Epithelial cell of esophagus (primary cell): Measurements from ENCODE around the gene CEACAM1.
"Not testable (repeated sequence)": the region's sequence is repeated elsewhere in the genome, so short reads cannot be mapped to it uniquely, and the experiment has no call there.

ENCODE experiments used
- DNase-seq: peaks from one replicate; pipeline ENCODE4 v3.0.0; 2010; ENCODE audit warnings: low read depth
- H3K4me3 ChIP-seq: 2 replicates; pipeline ENCODE4 v1.5.1; 2011; ENCODE audit warnings: mild to moderate bottlenecking, low read length, control low read depth
- CTCF ChIP-seq: IDR thresholded peaks from 2 replicates; pipeline ENCODE4 v1.5.1; 2011; ENCODE audit warnings: low read depth, mild to moderate bottlenecking, low read length, control low read depth, inconsistent platforms; ENCODE audit not compliant: insufficient read depth; ENCODE audit errors: missing control alignments

Gene CEACAM1

DNA sequence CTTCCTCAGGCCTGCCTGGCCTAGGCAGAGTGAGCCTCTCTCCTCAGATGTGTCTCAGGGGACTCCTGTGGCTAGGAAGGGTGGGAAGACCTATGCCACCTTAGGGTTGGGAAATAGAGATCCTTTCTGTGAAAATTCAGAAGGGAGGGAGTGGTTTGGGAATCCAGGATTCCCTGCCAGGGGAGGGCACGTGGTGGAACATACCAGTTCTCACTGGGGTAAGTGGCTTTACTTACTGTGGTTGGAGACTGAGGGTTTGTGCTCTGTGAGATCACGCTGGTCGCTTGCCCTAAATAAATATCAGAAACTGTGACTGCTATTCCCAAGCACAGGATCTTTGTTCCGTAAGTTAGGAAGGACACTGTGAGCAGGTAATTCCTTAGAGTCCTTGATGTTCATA lies 16.9 kb downstream of the CEACAM1 start:
- no peak for TF ChIP-seq CTCF
- H3K4me3 ChIP-seq = no peak overlapping the region
- no peak for DNase-seq

DNA sequence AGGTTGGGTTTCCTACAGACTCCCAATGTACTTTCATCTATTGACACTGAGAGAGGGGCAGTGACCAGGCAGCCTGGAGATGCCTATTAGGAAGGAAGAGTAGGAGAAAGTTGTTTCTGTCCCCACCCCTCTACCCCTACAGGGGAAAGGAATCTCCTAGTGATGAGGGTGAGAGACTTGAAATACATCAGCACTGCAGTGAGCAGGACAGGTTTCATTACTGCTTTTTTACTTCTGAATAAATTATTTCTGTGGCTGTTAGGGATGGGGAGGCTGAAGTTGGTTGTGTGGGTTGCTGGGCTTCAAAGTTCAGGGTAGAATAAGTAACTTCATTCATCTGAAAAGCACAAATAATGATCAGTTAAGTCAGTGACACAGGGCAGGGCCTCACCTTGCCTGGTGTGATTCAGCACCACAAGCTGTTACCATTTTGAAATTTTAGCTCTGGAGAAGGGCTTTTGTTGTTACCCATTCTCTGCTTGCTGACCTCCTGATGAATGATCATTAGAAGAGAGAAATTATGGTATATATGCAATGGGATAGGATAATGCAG lies 19.3 kb downstream of the CEACAM1 start:
- DNase-seq = no peak
- no peak overlapping the region for H3K4me3 ChIP-seq
- no peak for TF ChIP-seq CTCF

GRCh38 chr19:42505066-42505465 lies 23.2 kb downstream of the CEACAM1 start:
- DNase-seq = no peak
- H3K4me3 ChIP-seq = no peak overlapping the region
- no peak for TF ChIP-seq CTCF

DNA sequence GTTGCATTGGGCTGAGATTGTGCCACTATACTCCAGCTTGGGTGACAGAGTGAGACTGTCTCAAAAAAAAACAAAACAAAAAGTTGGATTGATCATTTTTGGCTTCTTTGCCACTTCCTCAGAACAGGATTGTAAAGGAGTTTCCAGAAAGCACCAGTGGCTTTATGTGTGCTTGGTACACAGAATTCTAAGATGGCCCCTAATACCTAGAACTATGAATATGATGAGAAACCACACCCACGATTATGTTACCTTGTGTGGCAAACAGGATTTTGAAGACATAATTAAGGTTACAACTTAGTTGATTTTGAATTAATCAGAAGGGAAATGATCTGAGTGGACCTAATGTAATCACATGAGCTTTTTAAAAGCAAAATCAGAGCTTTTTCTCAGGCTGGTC lies 26.5 kb downstream of the CEACAM1 start:
- TF ChIP-seq CTCF = no peak
- no peak for DNase-seq
- no peak overlapping the region for H3K4me3 ChIP-seq

GRCh38 chr19:42501243-42501642 lies 27.0 kb downstream of the CEACAM1 start:
- DNase-seq, H3K4me3 ChIP-seq: not testable (repeated sequence)

DNA sequence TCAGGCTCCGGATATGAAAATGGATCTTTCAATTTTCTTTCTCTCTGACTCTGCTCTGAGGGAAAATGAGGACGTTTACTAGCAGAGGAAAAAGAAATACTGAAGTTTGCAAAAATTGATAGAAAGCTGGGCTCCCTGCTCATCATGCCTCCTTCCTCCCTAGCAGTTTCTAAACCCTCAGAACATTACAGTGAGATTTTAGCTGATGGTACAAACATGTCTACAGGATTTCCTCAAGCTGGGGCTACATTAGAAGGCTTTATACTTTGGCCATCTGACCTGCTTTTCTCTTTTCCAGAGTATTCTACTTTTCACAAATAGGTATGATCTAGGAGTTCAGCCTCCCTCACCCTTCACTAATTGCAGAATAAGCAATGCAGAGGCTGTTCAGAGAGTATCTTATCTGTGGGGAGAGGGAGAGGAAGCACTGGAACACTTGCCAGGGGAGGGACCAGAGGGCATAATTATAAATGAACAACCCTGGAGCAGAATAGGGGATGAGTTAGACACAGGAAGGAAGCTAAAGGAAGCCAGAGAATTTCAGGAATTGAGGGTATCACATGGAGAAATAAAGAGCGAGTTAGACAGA lies 30.0 kb downstream of the CEACAM1 start:
- DNase-seq = no peak
- TF ChIP-seq CTCF = no peak
- H3K4me3 ChIP-seq = no peak overlapping the region

GRCh38 chr19:42497492-42498168 lies 30.7 kb downstream of the CEACAM1 start:
- TF ChIP-seq CTCF = no peak
- H3K4me3 ChIP-seq = no peak overlapping the region
- DNase-seq = no peak
